GM21423 (cell line): ENCODE results near the gene NCK1.
A peak's percentile ranks its signal among the peaks of the same experiment; 100 is the strongest.

ENCODE experiments used
- ATAC-seq: cut with Tn5 transposase; IDR thresholded peaks from one replicate; pipeline ENCODE4 v1.9.1; 2021; ENCODE audit warnings: mild to moderate bottlenecking, moderate library complexity; ENCODE audit not compliant: unreplicated experiment

NCK1 gene

GRCh38 chr3:136906725-136907124 is 44.7 kb downstream of the NCK1 start:
- ATAC-seq, result no peak

GRCh38 chr3:136908297-136908696 is 46.3 kb downstream of the NCK1 start:
- no peak for ATAC-seq

DNA sequence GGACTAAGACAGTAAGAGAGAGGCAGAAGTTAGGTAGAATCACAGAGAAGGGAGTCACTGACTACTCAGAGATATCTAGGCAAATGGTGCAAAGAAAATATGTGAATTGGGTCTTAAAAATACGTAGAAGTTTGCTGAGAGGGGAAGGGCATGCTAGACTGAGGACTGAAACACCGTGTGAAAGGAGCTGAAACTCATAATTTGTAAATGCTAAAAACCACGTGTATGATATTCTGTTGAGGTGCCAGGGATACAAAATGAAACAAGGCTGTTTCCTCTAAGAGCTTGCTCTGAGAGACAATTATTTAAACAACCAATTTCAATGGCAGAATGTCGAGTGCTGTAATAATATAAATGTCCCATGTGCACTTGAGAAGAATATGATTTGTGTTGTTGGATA is 47.2 kb downstream of the NCK1 start:
- no peak for ATAC-seq

DNA sequence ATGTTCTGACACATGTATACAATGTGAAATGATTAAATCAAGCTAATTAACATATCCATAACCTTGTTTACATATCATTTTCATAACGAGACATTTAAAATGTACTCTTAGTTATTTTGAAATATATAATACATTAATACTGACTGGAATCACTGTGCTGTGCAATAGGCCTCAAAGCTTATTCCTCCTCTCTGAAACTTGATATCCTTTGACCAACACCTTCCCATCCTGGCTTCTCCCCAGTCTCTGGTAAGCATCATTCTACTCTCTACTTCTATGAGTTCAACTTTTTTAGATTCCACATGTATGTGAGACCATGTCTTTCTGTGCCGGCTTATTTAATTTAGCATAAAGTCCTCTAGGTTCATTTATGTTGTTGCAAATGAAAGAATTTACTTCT is 48.7 kb downstream of the NCK1 start:
- no peak for ATAC-seq

DNA sequence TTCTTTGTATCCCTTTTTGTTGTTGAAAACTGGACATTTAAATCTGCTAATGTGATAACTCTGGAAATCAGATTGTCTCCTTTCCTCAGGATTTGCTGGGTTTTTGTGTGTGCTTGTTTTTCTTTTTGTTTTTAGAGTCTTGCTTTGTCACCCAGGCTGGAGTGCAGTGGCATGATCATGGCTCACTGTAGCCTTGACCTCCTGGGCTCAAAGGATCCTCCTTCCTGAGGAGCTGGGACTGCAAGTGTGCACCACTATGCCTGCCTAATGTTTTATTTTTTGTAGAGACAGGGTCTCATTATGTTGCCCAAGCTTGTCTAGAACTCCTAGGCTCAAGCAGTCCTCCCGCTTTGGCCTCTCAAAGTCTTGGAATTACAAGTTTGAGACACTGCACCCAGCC is 51.2 kb downstream of the NCK1 start:
- ATAC-seq, result no peak

DNA sequence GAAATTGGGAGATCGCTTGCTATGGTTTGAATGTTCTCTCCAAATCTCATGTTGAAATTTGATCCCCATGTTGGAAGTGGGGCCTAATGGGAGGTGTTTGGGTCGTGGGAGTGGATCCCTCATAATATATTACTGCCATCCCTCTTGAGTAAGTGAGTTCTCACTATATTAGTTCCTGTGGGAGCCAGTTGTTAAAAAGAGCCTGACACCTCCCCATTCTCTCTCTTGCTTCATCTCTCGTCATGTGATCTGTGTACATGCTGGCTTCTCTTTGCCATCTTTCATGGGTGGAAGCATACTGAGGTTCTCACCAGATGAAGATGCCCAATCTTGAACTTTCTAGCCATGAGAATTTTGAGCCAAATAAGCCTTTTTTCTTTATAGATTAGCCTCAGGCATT is 52.7 kb downstream of the NCK1 start:
- no peak for ATAC-seq

DNA sequence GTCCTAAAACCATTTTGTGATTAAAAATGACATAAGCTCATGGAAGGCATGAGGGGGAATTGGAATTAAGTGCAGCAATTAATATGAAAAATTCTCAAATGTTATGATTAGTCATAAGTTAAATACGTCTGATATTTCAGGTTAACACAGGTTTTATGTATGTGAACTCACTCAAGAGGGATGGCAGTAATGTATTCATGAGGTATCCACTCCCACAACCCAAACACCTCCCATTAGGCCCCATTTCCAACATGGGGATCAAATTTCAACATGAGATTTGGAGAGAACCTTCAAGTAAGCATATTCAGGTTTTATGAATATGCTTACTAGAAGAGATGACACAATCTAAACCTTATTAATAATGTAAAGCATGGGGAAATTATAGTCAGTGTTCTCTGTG is 54.2 kb downstream of the NCK1 start:
- ATAC-seq, result no peak

DNA sequence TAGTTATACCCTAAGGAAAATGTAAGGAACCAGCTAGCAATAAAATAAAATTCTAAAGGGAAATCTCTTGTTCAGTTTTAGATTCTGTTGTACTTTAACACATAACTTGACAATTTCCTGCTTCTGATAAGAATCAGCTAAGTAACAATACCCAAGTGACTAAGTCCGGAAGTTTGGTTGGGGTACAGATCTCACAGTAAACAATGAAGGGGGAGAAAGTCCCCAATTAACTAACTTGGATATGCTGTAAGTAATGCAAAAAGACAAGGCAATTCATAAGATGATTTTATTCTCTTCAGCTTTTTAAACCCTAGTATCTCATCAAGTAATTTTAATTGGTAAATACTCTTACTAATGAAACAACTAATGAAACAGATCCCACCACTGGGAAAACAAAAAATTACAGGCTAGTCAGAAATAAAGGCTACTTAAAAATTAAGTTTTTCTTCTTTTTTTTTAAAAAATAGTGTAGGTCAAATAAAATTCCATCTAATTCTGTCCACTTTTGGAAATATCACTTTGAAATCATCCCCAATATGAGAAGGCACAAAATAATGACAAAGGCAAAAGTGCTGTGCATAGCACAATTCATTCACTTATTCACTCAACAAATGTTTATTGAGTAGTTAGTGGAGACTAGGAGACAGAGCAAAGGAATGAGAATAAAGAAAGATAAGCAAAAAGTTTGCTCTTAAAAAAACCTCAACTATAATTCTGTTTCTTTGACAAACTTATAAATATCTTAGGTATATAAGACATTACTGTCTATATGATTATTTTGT is 58.0 kb downstream of the NCK1 start:
- peak; percentile 65 for ATAC-seq

- ATAC-seq, result no peak
Observed at GRCh38 chr3:136920904-136921611, 59.0 kb downstream of the NCK1 start.

DNA sequence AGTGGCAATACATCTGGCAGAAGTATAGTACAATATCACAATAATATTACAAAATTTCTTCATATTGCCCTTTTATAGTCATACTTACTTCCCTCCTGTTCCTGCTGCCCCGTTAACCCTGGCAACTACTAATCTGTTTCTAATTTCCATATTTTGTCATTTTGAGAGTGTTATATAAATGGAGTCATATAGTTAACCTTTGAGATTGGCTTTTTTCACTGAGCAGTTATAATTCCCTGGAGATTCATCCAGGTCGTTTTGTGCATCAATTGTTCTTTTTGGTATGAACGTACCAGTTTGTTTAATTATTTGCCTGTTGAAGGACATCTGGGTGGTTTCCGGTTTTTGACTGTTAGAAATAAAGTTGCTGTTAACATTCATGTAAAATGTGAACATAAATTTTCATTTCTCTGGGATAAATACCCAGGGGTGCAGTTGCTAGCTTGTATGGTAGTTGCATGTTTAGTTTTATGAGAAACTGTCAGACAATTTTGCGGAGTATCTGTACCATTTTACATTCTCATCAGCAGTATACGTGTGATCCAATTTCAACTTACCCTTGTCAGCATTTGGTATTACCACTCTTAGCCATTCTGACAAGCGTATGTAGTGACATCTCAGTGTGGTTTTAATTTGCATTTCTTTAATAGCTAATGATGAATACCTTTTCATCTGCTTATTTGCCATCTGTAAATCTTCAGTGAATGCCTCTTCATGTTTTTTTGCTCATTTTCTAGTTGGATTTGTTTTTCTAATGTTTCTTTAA is 63.6 kb downstream of the NCK1 start:
- peak; percentile 47 for ATAC-seq

DNA sequence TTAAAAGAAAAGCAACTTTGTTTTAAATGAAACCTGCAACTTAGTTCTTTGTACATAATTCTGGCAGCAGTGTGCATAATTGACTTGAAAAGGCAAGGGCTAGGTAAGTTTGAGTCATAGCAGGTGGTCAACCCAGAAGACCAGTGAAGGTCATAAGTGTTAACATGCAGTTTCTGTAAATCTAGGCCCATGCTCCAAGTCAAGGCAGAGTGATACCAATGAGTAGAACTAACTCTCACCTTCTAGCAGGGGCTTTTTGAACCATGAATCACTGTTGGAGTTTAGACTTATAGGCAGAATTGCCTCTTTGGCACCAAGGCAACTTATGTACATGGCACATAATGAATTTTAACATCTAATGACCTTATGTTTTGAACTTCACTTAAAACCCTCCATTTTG is 66.2 kb downstream of the NCK1 start:
- no peak for ATAC-seq

DNA sequence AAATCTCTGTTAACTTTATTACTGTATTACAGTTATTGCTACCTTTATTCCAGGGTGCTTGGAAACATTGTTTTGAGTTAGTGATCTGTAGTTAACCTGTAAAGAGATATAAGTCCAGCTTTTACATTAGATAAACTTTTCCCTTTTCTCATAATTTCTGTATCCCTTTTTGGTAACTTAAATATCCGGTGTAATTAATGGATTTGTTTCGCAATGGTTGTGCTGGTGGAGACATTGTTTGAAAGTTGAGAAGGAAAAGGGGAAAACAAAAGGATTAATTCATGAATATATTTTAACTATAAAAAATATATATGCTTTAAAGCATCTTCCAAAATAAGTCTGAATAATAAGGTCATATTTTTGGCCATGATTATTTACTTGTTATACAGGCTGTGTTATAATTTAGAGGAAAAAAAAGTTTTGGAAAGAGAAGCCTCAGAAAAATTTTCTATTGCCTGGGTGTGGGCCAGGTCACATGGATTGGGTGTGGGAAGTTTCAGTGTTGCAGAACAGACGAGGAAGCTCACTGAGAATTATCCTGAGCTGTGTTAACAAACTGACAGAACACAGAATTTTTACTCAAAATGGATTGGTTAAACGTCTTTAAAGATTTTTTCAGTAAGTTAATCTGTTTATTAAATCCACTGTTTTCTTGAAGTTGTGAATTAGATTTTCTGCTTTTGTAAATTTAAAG is 68.1 kb downstream of the NCK1 start:
- ATAC-seq, result no peak

GRCh38 chr3:136931606-136932005 is 69.6 kb downstream of the NCK1 start:
- ATAC-seq, result no peak

- no peak for ATAC-seq
Observed at GRCh38 chr3:136932523-136932922, 70.5 kb downstream of the NCK1 start.

GRCh38 chr3:136932978-136933772 is 71.2 kb downstream of the NCK1 start:
- no peak for ATAC-seq

GRCh38 chr3:136937175-136937574 is 75.2 kb downstream of the NCK1 start:
- no peak for ATAC-seq

GRCh38 chr3:136937851-136938250 is 75.8 kb downstream of the NCK1 start:
- ATAC-seq, result no peak

DNA sequence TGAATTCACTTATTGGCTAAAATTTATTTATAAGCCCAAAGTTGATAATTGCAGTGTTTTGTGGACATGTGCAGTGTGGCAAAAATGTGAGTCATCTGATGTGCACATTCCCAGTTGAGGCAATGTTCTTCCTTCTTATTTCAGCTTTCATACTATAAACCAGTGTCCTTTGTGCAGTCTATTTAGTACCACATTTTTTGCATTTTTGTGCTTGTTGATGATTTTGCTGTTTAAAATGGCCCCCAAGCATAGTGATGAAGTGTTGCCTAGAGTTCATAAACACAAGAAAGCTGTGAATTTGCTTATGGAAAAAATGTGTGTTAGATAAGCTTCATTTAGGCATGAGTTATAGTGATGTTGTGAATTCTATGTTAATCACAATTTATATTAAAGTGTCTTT is 76.3 kb downstream of the NCK1 start:
- ATAC-seq, result no peak

DNA sequence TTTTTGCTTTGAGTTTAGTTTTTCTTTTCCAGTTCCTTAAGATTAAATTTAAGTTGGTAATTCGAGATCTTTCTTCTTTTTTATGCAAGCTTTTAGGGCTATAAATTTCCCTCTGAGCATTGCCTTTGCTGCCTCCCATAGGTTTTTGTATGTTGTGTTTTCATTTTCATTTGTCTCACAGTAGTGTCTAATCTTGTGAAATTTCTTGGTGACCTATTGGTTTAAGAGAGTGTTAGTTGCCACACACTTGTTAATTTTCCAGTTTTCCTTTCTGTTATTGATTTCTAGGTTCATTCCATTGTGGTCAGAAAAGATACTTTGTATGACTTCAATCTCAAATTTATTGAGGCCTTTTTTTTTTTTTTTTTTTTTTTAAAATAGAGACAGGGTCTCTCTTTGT is 77.5 kb downstream of the NCK1 start:
- ATAC-seq, result no peak

GRCh38 chr3:136942803-136943202 is 80.8 kb downstream of the NCK1 start:
- no peak for ATAC-seq
